Measurements from ENCODE around the gene UBR3.
"Not testable (repeated sequence)": the region's sequence is repeated elsewhere in the genome, so short reads cannot be mapped to it uniquely, and the experiment has no call there.

UBR3 gene

DNA sequence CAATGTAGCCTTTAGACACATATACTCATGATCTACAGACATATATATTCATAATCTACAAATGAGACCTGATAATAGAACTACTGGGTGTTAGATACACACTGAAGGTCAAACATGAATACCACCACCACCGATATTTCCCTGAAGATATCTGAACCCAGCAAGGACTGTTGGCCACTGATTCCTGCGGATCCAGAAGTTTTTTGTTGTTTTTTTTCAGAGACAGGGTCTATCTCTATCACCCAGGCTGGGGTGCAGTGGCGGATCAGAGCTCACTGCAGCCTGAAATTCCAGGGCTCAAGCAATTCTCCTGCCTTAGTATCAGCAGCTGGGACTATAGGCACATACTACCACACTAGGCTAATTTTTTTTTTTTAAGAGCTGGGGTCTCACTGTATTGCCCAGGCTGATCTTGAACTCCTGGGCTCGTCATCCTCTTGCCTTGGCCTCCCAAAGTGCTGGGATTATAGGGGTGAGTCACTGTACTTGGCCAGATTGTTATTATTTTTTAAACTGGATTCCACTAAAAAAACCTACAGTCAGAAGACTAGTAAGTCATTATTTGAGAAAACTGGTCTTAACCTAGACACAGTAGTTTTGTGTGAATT, 4.4 kb upstream of the UBR3 start:
- DNase-seq: no peak

DNA sequence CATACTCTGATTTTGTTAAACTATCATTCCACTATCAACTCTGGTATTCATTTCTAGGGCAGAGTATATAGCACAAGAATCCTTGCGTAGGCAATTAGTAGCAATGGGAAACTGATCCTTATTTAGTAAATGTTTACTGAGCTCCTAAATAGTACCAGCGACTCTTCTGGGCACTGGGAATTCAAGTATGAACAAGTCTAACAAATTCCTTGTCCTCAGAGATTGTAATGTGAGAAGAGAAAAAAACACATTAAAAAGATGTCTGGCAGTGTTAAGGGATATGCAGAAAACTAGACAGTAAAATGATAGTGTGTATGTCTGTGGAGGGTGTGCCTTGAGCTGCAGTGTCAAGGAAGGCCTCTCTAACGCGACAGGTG, 3.3 kb upstream of the UBR3 start:
- DNase-seq: no peak

DNA sequence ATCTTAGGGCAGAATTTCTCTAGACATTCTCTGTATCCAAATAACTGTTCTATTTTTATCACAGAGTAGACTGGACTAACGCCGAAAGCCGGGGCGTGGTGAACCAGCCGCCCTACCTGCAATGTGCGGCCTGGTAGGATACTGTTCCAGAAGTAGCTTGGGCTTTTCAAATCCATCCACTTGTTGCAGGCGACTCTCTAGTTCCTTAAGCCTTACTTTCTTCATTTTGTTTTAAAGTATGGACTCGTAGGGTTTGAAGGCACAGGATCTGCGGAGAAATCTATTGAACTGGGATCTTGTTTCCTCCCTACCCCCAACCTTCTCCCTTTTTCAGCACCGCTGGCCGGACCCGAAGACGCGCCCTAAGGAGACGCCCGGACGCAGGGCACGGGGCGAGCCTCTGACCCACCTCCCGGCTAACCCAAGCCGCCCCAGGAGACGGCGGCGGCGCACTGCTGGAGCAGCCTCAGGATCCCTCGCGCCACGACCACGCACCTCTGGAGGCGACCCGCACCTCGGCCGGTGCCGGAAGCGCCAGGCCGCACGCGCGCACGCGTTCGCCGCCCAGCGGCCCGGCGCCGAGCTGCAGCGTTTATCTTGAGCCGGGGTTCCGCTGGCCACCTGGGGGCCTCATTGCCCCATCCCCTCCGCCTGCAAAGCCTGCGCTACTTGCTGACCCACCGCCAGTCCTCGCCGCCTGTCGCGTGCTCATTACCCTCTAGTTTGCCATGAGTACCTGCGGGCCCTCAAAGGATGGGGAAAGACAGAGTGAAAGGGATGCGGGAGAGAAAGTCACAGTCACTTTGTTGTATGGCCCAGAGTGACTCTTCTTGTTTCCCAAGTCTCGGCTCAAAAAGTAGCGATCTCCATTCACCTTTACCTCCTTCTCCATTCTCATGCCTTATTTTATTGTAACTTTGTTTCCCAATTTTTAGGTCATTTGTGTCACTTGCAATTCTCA, 2.6 kb upstream of the UBR3 start, which contains the start of gene METTL5:
METTL5 (minus strand) TSS at position 533 of the 961 bp plus-strand sequence; CDS start at position 225, 308 bp downstream.
- peak; percentile 64 for DNase-seq

DNA sequence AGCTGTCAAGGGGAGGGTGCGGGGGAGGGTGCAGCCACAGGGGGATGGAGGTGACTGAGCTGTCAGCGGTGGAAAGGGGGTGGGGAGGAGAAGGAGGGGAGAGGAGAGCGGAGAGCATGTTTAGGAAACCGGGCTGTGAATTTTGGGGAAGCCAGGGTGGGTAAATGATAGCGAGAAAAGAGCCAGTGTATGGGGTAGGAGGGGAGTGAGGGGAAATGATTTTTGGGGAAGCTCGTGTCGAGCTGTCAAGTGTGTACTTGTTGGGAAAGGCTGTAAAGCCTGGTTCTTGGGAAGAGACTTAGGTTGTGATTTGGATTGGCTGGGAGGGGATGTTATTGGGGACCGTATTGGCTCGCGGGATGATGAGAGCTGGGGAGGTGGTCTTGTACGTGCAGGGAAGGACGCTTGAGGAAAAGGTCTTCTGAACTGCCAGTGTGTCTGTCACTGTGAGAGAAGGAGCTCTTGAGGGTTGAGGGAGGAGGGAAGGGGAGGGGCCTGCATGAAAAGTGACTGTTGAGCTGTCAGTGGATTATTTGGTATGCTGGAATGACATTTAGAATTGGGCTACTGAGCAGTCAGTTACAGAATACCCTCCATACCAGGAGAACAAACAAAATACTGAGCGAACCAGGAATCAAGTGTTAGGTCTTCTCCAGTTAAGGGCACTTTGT, 1.0 kb downstream of the UBR3 start:
- no peak for DNase-seq

DNA sequence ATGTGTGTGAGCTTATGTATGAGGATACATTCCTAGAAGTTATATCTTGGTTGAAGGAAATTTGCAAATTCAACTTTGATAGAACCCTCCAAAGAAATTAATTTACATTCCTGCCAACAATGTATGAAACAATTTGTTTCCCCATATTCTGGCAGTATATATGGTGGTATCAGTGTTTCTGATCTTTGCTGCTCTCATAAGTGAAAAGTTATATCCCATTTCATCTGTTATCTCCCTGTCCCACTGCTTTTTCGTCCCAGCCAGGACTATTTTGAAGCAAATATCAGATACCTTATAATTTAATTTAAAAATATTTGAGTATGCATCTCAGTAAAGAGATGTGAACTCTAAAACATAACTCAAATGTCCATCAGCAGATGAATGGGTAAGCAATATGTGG, 7.1 kb downstream of the UBR3 start:
- DNase-seq: no peak

DNA sequence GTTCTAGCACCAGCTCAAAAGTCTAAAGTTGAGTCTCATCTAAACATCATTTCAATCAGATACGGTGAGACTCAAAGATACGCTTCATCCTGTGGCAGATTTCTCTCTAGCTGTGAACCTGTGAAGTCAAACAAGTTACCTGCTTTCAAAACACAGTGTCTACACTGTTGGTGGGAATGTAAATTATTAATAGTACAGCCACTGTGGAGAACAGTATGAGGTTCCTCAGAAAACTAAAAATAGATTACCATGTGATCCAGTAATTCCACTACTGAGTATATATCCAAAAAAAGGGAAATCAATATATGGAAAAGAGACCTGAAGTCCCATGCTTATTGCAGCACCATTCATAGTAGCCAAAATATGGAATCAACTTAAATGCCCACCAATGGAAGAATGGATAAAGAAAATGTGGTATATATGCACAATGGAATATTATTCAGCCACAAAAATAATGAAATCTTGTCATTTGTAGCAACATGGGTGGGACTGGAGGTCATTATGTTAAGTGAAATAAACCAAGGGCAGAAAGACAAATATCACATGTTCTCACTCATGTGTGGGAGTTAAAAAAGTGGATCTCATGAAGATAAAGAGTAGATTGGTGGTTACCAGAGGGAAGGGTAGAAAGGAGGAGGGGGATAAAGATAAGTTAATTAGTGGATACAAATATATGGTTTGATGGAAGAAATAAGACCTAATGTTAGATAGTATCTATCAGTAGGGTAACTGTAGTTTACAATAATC, 11.7 kb downstream of the UBR3 start:
- no peak for DNase-seq

DNA sequence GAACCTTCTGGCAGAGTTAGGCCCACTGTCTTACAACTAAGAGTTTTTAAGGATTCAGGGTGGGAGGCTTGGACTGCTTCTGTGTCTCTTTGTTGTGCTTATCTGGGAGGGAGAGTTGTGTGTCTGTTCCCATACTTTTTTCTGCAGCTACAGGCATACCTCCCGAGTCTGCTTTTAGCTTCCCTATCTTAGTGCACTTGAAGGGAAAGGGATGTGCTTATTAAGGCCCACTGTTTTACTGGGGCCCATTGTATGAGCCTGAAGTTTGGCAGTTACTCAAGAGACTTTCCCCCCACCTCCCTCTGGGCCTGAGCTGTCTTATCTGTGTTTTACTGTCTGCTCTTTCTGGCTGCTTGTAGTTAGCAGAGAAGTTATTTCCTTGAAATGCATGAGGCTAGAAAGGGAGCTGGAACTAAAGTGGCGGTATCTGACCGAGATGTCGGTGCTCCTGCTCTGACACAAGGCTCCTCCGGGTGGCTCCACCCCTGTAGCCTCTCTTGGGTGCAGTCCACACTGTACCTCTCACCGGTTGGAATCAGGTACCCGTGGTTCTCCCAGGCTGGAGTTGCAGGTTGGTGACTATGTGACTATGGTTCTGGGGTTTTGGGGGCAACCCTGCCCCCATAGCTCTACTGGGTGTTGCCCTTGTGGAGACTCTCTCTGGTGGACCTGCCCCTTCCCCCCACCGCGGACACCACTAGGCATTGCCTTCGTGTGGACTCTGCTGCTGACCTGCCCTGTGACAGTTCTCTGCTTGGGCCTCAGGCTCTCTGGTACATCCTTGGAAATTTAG, 12.9 kb downstream of the UBR3 start:
- DNase-seq: no peak

DNA sequence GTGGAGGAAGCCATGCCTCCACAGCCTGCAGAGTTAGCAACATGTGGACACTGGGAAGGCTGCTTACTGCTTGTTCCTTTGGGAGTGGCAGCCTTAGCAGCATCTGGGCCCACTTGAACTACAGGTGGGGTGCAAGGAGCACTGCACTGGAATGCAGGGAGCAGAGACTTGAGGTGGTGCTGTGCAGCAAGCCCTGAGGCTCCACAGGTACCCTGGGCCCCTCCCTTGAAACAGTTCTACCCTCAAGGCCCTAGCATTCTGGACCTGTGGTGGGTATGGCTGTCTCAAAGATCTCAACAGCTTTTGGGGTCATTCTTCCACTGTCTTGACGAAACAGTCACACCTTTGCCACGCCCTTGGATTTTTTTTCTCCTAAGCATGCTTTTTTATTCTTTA, 13.5 kb downstream of the UBR3 start:
- DNase-seq: no peak

DNA sequence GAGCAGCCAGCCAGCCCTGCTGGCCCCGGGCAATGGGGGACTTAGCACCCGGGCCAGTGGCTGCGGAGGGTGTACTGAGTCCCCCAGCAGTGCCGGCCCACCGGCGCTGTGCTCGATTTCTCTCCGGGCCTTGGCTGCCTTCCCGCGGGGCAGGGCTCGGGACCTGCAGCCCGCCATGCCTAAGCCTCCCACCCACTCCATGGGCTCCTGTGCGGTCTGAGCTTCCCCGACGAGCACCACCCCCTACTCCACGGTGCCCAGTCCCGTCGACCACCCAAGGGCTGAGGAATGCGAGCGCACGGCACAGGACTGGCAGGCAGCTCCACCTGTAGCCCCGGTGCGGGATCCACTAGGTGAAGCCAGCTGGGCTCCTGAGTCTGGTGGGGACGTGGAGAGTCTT, 14.4 kb downstream of the UBR3 start:
- not testable (repeated sequence) for DNase-seq

DNA sequence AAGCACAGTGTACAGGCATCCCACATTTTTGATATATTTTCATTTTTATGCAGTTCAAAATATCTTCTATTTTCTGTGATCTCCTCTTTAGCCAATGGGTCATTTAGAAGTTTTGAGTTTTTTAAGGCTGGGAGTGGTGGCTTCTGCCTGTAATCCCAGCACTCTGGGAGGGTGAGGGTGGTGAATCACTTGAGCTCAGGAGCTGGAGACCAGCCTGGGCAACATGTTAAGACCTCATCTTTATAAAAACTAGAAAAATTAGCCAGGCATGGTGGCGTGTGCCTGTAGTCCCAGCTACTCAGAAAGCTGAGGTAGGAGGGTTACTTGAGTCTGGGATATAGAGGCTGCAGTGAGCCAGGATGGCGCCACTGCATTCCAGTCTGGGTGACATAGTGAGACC, 17.8 kb downstream of the UBR3 start:
- no peak for DNase-seq

DNA sequence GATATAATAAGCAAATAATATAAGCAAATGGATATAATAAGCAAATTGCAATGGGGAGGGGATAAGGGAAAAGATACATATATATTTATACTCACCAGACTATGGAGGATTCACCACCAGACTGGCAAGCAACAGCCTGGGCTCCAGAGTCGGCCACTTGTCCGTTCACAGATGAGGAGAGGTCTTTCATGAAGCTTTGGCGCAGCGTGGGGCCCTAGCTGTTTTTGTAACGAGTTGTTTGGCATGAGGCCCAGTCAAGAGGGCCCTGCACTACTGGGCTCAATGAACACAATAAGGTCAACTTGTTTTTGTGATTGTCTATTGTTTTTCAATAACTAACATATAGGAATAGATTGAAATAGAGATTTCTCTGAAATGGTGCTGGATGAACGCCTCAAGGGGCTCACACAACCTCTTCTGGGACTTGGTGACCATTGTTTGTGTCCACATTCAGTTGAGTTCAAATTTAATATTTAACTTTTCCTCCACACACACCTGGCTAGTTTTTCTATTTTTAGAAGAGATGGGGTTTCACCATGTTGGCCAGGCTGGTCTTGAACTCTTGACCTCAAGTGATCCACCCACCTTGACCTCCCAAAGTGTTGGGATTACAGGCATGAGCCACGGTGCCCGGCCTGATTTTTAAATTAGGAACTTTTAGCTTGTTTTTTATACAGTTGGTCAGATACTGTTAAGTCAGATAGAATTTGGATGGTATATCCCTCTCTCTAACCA, 21.9 kb downstream of the UBR3 start:
- peak; percentile 9 for DNase-seq

DNA sequence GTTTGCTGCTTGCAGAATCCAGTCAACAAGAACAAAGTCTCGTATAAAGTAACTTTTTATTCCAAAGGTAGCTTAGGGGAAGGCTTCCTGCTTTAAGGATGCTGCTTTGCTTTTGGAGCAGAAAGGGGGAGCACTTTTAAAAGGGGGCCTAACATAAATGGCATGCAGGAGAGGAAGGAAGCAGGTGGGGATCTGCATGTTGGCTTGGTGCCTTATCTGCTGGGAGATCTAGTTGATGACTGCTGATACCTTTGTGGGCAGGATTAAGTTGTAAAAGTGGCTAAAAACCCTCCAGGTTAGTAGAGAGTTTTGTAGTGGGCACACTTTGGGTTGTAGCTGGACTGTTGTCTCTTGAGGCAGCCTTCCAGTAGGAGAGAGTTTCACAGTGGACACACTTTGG, 22.5 kb downstream of the UBR3 start:
- no peak for DNase-seq

DNA sequence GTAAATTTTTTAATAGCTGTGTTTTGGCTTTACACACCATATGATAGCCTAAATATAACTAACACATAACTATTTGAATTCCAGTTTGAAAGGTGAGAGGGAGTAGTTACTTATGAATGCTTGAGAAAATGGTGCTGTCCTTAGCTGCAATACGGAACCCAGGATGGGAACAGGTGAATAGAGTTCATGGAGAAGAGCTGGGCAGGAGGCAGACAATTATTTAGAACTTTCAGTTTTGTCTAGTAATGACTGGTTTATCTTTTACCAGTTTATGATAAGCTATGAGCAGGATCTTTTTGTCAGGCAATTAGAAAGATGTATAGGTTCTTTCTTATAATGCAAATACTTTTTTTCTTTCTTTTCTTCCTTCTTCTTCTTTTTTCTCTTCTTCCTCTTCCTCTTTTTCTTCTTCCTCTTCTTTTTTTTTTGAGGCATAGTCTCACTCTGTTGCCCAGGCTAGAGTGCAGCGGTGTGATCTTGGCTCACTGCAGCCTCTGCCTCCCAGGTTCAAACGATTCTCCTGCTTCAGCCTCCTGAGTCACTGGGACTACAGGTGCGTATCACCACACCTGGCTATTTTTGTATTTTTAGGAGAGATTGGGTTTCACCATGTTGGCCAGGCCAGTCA, 25.9 kb downstream of the UBR3 start:
- no peak for DNase-seq

DNA sequence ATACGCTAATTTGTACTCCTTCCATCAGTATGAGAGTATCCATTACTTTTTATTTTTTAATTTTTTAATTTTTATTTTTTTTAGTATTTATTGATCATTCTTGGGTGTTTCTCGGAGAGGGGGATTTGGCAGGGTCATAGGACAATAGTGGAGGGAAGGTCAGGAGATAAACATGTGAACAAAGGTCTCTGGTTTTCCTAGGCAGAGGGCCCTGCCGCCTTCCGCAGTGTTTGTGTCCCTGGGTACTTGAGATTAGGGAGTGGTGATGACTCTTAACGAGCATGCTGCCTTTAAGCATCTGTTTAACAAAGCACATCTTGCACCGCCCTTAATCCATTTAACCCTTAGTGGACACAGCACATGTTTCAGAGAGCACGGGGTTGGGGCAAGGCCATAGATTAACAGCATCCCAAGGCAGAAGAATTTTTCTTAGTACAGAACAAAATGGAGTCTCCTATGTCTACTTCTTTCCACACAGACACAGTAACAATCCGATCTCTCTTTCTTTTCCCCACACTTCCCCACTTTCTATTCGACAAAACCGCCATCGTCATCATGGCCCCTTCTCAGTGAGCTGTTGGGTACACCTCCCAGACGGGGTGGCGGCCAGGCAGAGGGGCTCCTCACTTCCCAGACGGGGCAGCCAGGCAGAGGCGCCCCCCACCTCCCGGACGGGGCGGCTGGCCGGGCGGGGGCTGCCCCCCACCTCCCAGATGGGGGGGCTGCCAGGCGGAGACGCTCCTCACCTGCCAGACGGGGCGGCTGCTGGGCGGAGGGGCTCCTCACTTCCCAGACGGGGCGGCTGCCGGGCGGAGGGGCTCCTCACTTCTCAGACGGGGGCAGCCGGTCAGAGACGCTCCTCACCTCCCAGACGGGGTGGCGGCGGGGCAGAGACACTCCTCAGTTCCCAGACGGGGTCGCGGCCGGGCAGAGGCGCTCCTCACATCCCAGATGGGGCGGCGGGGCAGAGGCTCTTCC, 28.3 kb downstream of the UBR3 start:
- DNase-seq: not testable (repeated sequence)

DNA sequence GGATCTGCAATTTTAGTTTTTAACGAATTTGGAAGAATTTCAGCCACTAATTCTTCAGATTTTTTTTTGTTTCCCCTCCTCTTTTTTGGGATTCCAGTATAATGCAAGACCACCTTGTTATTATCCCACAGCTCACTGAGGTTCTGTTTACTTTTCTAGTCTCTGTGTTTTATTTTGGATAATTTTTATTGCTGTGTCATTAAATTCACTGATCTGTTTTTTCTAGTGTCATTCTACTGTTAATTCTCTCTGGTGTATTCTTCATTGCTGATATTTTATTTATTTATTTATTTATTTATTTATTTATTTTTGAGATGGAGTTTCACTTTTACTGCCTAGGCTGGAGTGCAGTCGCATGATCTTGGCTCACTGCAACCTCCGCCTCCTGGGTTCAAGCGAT, 32.2 kb downstream of the UBR3 start:
- DNase-seq: no peak

DNA sequence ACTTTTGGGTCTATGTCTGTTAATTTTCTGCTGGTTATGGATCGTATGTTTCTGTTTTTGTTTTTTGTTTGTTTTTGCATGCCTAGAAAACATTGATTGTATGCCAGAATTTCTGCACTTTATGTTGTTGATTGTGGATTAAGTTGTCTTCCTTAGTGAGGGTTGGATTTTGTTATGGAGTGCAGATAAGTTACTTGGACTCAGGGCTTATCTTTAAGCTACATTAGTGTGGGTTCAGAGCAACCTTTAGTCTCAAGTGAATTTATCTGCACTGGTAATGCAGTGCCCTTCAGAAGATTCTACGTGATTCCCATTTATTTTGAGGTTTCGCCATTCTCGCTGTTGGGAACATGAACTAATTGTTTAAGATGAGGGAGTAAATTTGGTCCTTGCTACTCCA, 32.9 kb downstream of the UBR3 start:
- no peak for DNase-seq

DNA sequence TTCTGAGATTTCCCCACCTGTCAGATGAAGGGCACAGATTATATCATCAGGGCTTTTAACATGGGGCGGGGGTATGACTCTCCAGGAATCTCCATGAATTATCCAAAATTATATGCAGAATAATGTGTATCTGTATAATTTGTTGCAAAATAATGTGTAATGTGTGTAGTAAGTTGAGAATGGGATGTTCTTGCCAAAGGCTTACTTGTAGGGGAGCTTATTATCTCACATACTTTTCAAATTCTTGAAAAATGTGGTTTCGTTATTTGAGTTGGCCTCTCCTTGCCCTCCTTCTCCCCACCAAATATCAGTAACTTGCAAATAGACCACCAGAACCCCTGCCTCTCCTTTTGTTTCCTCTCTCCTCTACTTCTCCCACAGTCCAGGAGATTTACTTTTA, 35.6 kb downstream of the UBR3 start:
- no peak for DNase-seq

DNA sequence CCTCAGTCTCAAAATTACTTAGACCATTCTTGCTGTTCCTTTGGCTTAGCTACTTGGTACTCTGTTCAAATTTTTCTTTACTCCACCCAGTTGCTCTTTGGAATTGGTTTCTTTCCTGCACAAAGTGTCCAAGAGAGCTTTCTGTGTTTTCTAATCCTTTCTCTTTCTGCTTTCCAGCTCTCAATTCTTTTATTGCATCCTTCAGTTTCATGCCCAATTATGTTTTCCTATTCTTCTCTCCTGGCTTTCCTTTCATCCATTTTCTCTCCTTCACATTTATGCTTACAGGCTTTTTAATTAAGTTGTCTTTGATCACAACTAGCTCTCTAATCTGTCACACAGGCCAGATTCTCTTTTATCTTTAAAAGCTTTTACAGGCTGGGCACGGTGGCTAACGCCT, 38.2 kb downstream of the UBR3 start:
- DNase-seq: no peak

DNA sequence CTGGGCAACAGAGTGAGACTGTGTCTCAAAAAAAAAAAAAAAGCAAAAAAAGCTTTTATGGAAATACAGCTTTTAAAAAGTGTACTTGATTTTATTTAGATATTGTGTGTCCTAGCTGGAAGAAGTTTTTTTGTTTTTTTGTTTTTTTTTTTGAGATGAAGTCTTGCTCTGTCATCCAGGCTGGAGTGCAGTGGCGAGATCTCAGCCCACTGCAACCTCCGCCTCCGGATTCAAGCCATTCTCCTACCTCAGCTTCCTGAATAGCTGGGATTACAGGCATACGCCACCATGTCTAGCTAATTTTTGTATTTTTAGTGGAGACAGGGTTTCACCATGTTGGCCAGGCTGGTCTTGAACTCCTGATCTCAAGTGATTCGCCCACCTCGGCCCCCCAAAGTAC, 39.0 kb downstream of the UBR3 start:
- not testable (repeated sequence) for DNase-seq

DNA sequence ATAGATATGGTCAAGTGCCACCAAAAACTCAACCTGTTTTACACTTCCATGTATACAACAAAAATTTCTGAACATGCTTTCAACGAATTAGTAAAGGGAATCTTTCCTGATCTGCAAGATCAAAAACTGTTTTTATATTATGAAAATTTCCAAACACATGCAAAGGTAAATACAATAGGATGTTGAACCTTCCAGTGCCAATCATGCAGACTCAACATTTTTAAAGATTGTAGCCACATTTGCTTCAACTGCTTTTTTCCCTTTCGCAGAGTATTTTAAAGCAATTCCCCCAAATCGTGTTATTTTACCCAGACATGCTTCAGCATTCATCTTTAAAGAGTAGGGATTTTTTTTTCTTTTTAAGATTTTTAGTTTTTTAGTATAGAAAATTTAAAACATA, 40.3 kb downstream of the UBR3 start:
- no peak for DNase-seq

All from NCI-H1105 (cell line).